Measurements from ENCODE around the gene C17orf113. TPM values are rescaled to one million over a fixed set of nuclear protein-coding genes. Genes with fewer than 3 reads are reported as not detected.

C17orf113 gene
- 0.53 to 0.92 TPM (median 0.73 TPM) in 5 replicates for total RNA-seq (2022; extraction: Qiagen RNA extraction)

GRCh38 chr17:42050393-42051012, at the start of gene C17orf113:
C17orf113 (minus strand) TSS chr17:42050601; CDS start chr17:42043376, 7,225 bp downstream.

GRCh38 chr17:42097691-42098631, 47.6 kb upstream of the C17orf113 start, which contains the start of gene ZNF385C:
ZNF385C (minus strand) TSS chr17:42098473; CDS start chr17:42063056, 35,417 bp downstream.

GRCh38 chr17:42019509-42020404, 30.6 kb downstream of the C17orf113 start, which contains the start of gene NKIRAS2:
NKIRAS2 (plus strand) TSS chr17:42020090; CDS start chr17:42021578, 1,488 bp downstream.

GRCh38 chr17:42016941-42017865, 33.2 kb downstream of the C17orf113 start, which contains the start of gene DNAJC7:
DNAJC7 (minus strand) TSS chr17:42017439; CDS start chr17:42017416, 23 bp downstream.

Other genes starting within 250 kb of the C17orf113 start
- 29.4 to 36.0 TPM (median 32.0 TPM) in 5 replicates for gene P3H4, start 238.7 kb downstream of the C17orf113 start, total RNA-seq (2022; extraction: Qiagen RNA extraction)
- gene FKBP10, start 237.6 kb downstream of the C17orf113 start, total RNA-seq (2022; extraction: Qiagen RNA extraction): 91.4 to 101 TPM (median 101 TPM) in 5 replicates
- gene NT5C3B, start 214.4 kb downstream of the C17orf113 start, total RNA-seq (2022; extraction: Qiagen RNA extraction): 102 to 111 TPM (median 106 TPM) in 5 replicates
- 0.05 to 0.25 TPM (median 0.10 TPM) in 3 of 5 replicates, not detected in the others for gene KLHL10, start 212.8 kb downstream of the C17orf113 start, total RNA-seq (2022; extraction: Qiagen RNA extraction)
- 2.1 to 5.0 TPM (median 2.9 TPM) in 5 replicates for gene KLHL11, start 185.2 kb downstream of the C17orf113 start, total RNA-seq (2022; extraction: Qiagen RNA extraction)
- 227 to 340 TPM (median 260 TPM) in 5 replicates for gene ACLY, start 131.7 kb downstream of the C17orf113 start, total RNA-seq (2022; extraction: Qiagen RNA extraction)
- gene ODAD4, start 120.0 kb downstream of the C17orf113 start, total RNA-seq (2022; extraction: Qiagen RNA extraction): 1.1 to 1.7 TPM (median 1.6 TPM) in 5 replicates
- 64.1 to 67.9 TPM (median 66.6 TPM) in 5 replicates for gene CNP, start 83.8 kb downstream of the C17orf113 start, total RNA-seq (2022; extraction: Qiagen RNA extraction)
- gene DNAJC7, start 33.2 kb downstream of the C17orf113 start, total RNA-seq (2022; extraction: Qiagen RNA extraction): 111 to 114 TPM (median 113 TPM) in 5 replicates
- gene NKIRAS2, start 30.5 kb downstream of the C17orf113 start, total RNA-seq (2022; extraction: Qiagen RNA extraction): 40.1 to 51.5 TPM (median 44.0 TPM) in 5 replicates
- 0.12 to 0.39 TPM (median 0.30 TPM) in 5 replicates for gene ZNF385C, start 47.9 kb upstream of the C17orf113 start, total RNA-seq (2022; extraction: Qiagen RNA extraction)
- 0.22 to 0.62 TPM (median 0.45 TPM) in 5 replicates for gene DHX58, start 62.1 kb upstream of the C17orf113 start, total RNA-seq (2022; extraction: Qiagen RNA extraction)
- 41.3 to 45.4 TPM (median 44.6 TPM) in 5 replicates for gene KAT2A, start 70.8 kb upstream of the C17orf113 start, total RNA-seq (2022; extraction: Qiagen RNA extraction)
- not detected in 5 replicates for gene HSPB9, start 72.2 kb upstream of the C17orf113 start, total RNA-seq (2022; extraction: Qiagen RNA extraction)
- gene RAB5C, start 104.4 kb upstream of the C17orf113 start, total RNA-seq (2022; extraction: Qiagen RNA extraction): 234 to 263 TPM (median 254 TPM) in 5 replicates
- gene KCNH4, start 130.5 kb upstream of the C17orf113 start, total RNA-seq (2022; extraction: Qiagen RNA extraction): 0.20 to 0.36 TPM (median 0.35 TPM) in 5 replicates
- 0.21 to 0.50 TPM in 2 of 5 replicates, not detected in the others for gene HCRT, start 134.9 kb upstream of the C17orf113 start, total RNA-seq (2022; extraction: Qiagen RNA extraction)
- gene GHDC, start 143.9 kb upstream of the C17orf113 start, total RNA-seq (2022; extraction: Qiagen RNA extraction): 18.0 to 20.3 TPM (median 19.5 TPM) in 5 replicates
- 22.8 to 30.4 TPM (median 28.5 TPM) in 5 replicates for gene STAT5B, start 225.8 kb upstream of the C17orf113 start, total RNA-seq (2022; extraction: Qiagen RNA extraction)
- 5.7 to 7.7 TPM (median 6.3 TPM) in 5 replicates for gene STAT5A, start 237.9 kb upstream of the C17orf113 start, total RNA-seq (2022; extraction: Qiagen RNA extraction)

Data from A549 treated with Hydrocortisone at 1 μM for 4 hours (cell line).